GM10266 (cell line): ENCODE results near the gene TMOD4.

Experiments used
- DNase-seq: peaks from one replicate; pipeline ENCODE4 v3.0.0; 2012; ENCODE audit errors: extremely low spot score
- CTCF ChIP-seq: IDR thresholded peaks from 2 replicates; pipeline ENCODE4 v1.5.1; 2012; ENCODE audit warnings: mild to moderate bottlenecking, low read depth; ENCODE audit not compliant: control insufficient read depth, insufficient read depth; ENCODE audit errors: missing control alignments

The TMOD4 gene

GRCh38 chr1:151146072-151146411 is 29.7 kb downstream of the TMOD4 start:
- no peak for DNase-seq
- no peak for TF ChIP-seq CTCF

GRCh38 chr1:151145304-151146071 is 30.3 kb downstream of the TMOD4 start:
- DNase-seq: no peak
- no peak for TF ChIP-seq CTCF

- TF ChIP-seq CTCF: no peak
- peak; percentile 6 for DNase-seq
These were observed 31.1 kb downstream of the TMOD4 start for GRCh38 chr1:151144474-151145303.

GRCh38 chr1:151143986-151144385 is 31.8 kb downstream of the TMOD4 start:
- TF ChIP-seq CTCF: no peak
- DNase-seq: peak; percentile 7

GRCh38 chr1:151143057-151143435 is 32.7 kb downstream of the TMOD4 start:
- no peak for TF ChIP-seq CTCF
- peak; percentile 8 for DNase-seq

- TF ChIP-seq CTCF: no peak
- DNase-seq: peak; percentile 6
These were observed 33.2 kb downstream of the TMOD4 start for GRCh38 chr1:151142411-151143056.
